Measurements from ENCODE around the gene KRABD2.
"Not testable (repeated sequence)": the region's sequence is repeated elsewhere in the genome, so short reads cannot be mapped to it uniquely, and the experiment has no call there.

KRABD2 gene

DNA sequence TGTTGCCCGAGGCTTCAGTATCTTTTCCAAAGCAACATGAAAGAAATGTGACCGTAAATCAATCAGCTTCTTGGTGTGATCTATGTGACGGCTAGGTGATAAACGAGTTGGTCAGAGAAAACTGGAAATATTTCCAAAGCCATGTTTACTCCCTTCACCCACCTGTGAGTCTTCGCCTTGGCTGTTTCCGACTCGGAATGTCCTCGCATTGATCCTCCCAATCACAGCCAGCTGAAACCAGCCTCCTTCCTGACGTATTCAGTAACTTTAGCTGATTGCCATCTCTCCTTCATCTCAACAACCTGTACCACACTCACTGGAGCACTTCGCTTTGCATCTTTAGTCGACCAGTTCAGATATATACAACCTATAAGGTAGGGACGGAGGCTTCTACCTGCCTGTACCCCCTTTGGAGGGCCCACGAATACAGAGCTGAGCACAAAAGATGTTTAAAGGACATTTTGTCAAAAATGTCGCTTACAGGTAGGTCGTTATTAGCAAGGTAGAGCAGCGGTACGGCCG lies 705 bp downstream of the KRABD2 start:
- 10 to 24% methylated on average over 18 of the region's 18 CpGs for WGBS, 2 donors
- H3K36me3 ChIP-seq: peaks cover 1 to 48% (median 30%) of the 10 kb centered on the region in 4 donors
- H3K27ac ChIP-seq: peak overlapping the region; percentile 87 to 92 (median 88)
- H3K27me3 ChIP-seq: no peaks in the 10 kb centered on the region
- H3K4me3 ChIP-seq: peak overlapping the region; percentile 65 to 86 (median 71)
- H3K4me1 ChIP-seq: peaks cover 0 to 36% (median 26%) of the 10 kb centered on the region in 4 donors
- TF ChIP-seq, protein P1, sequence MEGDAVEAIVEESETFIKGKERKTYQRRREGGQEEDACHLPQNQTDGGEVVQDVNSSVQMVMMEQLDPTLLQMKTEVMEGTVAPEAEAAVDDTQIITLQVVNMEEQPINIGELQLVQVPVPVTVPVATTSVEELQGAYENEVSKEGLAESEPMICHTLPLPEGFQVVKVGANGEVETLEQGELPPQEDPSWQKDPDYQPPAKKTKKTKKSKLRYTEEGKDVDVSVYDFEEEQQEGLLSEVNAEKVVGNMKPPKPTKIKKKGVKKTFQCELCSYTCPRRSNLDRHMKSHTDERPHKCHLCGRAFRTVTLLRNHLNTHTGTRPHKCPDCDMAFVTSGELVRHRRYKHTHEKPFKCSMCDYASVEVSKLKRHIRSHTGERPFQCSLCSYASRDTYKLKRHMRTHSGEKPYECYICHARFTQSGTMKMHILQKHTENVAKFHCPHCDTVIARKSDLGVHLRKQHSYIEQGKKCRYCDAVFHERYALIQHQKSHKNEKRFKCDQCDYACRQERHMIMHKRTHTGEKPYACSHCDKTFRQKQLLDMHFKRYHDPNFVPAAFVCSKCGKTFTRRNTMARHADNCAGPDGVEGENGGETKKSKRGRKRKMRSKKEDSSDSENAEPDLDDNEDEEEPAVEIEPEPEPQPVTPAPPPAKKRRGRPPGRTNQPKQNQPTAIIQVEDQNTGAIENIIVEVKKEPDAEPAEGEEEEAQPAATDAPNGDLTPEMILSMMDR (IDR thresholded peaks at IDR 0.05): no peak
- no peak for TF ChIP-seq EP300 (IDR thresholded peaks at IDR 0.05)
- no peak for DNase-seq
- H3K9me3 ChIP-seq: no peaks in the 10 kb centered on the region
- intact Hi-C loops (cut with DNase I): no loop called here

DNA sequence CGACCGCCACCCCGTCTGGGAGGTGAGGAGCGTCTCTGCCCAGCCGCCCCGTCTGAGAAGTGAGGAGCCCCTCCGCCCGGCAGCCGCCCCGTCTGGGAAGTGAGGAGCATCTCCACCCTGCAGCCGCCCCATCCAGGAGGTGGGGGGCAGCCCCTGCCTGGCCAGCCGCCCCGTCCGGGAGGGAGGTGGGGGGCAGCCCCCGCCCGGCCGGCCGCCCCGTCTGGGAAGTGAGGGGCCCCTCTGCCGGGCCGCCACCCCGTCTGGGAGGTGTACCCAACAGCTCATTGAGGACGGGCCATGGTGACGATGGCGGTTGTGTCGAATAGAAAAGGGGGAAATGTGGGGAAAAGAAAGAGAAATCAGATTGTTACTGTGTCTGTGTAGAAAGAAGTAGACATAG lies 2.6 kb downstream of the KRABD2 start:
- Histone ChIP-seq H3K4me1 (peaks cover 0 to 21% (median 18%) of the 10 kb centered on the region in 4 donors), H3K36me3 (peaks cover 9 to 46% (median 22%) of the 10 kb centered on the region in 4 donors)
- H3K4me3 ChIP-seq; DNase-seq; H3K9me3 ChIP-seq; H3K27ac ChIP-seq; H3K27me3 ChIP-seq; intact Hi-C loops (cut with DNase I): not testable (repeated sequence)
- 95 to 96% methylated on average over 26 of the region's 26 CpGs for WGBS, 2 donors

DNA sequence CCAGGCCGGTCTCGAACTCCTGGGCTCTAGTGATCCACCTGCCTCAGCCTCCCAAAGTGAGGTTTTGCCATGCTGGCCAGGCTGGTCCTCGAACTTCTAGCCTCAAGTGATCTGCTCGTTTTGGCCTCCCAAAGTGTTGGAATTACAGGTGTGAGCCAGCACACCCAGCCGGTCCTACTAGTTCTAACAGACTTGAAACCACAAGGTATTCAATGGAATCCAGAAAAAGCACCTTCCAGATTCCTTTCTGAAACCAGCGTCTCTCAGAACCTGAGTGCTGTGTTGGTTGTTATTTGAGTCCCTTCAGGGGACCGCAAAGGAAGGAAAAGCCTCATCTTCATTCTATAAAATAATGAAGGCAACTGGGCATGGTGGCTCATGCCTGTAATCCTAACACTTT lies 4.1 kb downstream of the KRABD2 start:
- intact Hi-C loops (cut with DNase I): no loop called here
- Histone ChIP-seq H3K9me3 (no peaks in the 10 kb centered on the region), H3K4me1 (peaks cover 0 to 21% (median 18%) of the 10 kb centered on the region in 4 donors), H3K27ac (no peak overlapping the region), H3K27me3 (no peaks in the 10 kb centered on the region), H3K4me3 (no peak overlapping the region), H3K36me3 (peaks cover 6 to 42% (median 12%) of the 10 kb centered on the region in 4 donors)
- DNase-seq: no peak
- TF ChIP-seq POLR2A (IDR thresholded peaks at IDR 0.05): no peak
- TF ChIP-seq POLR2AphosphoS5 (IDR thresholded peaks at IDR 0.05): no peak
- WGBS, 2 donors: 91% methylated on average over 7 of the region's 7 CpGs

DNA sequence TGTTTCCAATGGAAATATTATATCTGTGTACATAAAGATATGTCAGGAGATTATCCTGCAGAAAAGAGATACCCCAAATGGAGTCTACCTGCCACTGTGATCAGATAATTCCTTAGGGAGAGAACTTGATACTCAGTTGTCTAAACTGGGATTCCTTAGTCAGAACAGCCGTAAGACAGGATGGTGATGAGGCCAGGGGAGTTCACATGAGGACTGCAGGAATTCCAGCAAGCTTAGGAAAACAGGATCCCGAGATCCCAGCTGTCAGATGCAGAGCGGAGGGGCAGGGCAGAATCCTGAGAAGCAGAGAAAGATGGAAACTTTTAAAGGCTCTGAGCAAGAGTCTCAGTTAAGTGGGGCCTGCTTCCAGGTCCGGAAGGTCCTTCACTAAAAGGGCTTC lies 4.7 kb downstream of the KRABD2 start:
- intact Hi-C loops (cut with DNase I): no loop called here

DNA sequence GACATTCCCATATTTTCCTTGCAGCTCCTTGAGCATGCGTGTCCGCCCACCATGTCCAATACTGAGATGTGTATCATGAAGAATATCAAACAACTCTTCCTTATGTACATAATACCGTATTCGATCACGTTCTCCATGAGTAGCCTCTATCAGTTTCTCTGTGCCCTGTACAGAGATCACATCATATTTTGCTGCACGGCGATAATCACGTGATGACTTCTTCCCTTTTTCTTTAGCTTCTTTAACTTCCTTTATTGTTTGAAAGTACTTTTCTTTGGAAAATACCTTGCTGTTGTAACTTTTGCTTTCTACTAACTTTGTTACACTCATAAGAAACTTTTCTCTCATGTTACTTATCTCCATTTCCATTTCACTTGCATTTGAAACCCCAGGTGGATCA lies 6.6 kb downstream of the KRABD2 start:
- Histone ChIP-seq H3K36me3 (peaks cover 6 to 36% (median 12%) of the 10 kb centered on the region in 4 donors), H3K4me3 (no peak overlapping the region), H3K9me3 (no peaks in the 10 kb centered on the region), H3K4me1 (peaks cover 0 to 16% (median 6%) of the 10 kb centered on the region in 4 donors), H3K27ac (no peak overlapping the region), H3K27me3 (no peaks in the 10 kb centered on the region)
- DNase-seq: no peak
- intact Hi-C loops (cut with DNase I): no loop called here
- 76 to 94% methylated on average over 8 of the region's 8 CpGs for WGBS, 2 donors
- no peak for TF ChIP-seq POLR2AphosphoS5 (IDR thresholded peaks at IDR 0.05)
- TF ChIP-seq, protein P1 (IDR thresholded peaks at IDR 0.05): no peak
- TF ChIP-seq POLR2A (IDR thresholded peaks at IDR 0.05): no peak
- no peak for TF ChIP-seq EP300 (IDR thresholded peaks at IDR 0.05)

More for the DNA sequence above, 4.7 kb downstream of the KRABD2 start:
- WGBS, 2 donors: 83 to 92% methylated on average over 4 of the region's 4 CpGs
- no peak for TF ChIP-seq POLR2A (IDR thresholded peaks at IDR 0.05)
- TF ChIP-seq, protein P1 (IDR thresholded peaks at IDR 0.05): no peak
- no peak for TF ChIP-seq EP300 (IDR thresholded peaks at IDR 0.05)
- TF ChIP-seq POLR2AphosphoS5 (IDR thresholded peaks at IDR 0.05): no peak
- Histone ChIP-seq H3K36me3 (peaks cover 6 to 36% (median 12%) of the 10 kb centered on the region in 4 donors), H3K4me3 (no peak overlapping the region), H3K27ac (no peak overlapping the region), H3K27me3 (no peaks in the 10 kb centered on the region), H3K9me3 (no peaks in the 10 kb centered on the region), H3K4me1 (peaks cover 0 to 17% (median 14%) of the 10 kb centered on the region in 4 donors)
- no peak for DNase-seq

DNA sequence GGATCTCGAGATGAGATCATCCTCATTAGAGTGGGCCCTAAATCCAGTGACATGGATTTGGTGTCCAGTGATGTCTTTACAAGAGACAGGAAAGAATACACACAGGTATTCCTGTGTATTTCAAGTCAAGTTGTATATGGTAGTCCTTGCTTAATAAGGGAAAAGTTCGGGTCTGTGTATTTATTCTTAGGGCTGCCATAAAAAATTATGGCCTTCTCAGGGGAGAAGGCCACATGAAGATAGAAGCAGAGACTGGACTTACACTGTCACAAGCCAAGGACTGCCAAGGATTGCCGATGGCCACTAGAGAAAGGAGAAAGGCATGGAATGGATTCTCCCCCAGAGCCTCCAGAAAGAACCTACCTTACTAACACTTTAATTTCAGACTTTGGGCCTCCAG lies 8.3 kb downstream of the KRABD2 start:
- no peak overlapping the region for H3K4me3 ChIP-seq
- peaks cover 6 to 36% (median 12%) of the 10 kb centered on the region in 4 donors for H3K36me3 ChIP-seq
- no peak for TF ChIP-seq POLR2AphosphoS5 (IDR thresholded peaks at IDR 0.05)
- no peak for TF ChIP-seq EP300 (IDR thresholded peaks at IDR 0.05)
- TF ChIP-seq POLR2A (IDR thresholded peaks at IDR 0.05): no peak
- TF ChIP-seq, protein P1 (IDR thresholded peaks at IDR 0.05): no peak
- H3K9me3 ChIP-seq: no peaks in the 10 kb centered on the region
- peaks cover 0 to 11% (median 5%) of the 10 kb centered on the region in 4 donors for H3K4me1 ChIP-seq
- WGBS, 2 donors: 47 to 76% methylated on average over 3 of the region's 3 CpGs
- no peak overlapping the region for H3K27ac ChIP-seq
- no peaks in the 10 kb centered on the region for H3K27me3 ChIP-seq
- DNase-seq: no peak
- intact Hi-C loops (cut with DNase I): no loop called here
